Measurements from ENCODE around the gene VSIR.

GRCh38 chr10:71712170-71712569, 61.1 kb downstream of the VSIR start:
- TF ChIP-seq EP300 (IDR thresholded peaks at IDR 0.05) = no peak
- TF ChIP-seq POLR2A (IDR thresholded peaks at IDR 0.05) = no peak
